GM18858 (cell line): ENCODE results near the gene SELP.
A peak's percentile ranks its signal among the peaks of the same experiment; 100 is the strongest.

Source experiments
- ATAC-seq: cut with Tn5 transposase; IDR thresholded peaks from one replicate; pipeline ENCODE4 v1.9.1; 2021; ENCODE audit not compliant: unreplicated experiment

Gene SELP

DNA sequence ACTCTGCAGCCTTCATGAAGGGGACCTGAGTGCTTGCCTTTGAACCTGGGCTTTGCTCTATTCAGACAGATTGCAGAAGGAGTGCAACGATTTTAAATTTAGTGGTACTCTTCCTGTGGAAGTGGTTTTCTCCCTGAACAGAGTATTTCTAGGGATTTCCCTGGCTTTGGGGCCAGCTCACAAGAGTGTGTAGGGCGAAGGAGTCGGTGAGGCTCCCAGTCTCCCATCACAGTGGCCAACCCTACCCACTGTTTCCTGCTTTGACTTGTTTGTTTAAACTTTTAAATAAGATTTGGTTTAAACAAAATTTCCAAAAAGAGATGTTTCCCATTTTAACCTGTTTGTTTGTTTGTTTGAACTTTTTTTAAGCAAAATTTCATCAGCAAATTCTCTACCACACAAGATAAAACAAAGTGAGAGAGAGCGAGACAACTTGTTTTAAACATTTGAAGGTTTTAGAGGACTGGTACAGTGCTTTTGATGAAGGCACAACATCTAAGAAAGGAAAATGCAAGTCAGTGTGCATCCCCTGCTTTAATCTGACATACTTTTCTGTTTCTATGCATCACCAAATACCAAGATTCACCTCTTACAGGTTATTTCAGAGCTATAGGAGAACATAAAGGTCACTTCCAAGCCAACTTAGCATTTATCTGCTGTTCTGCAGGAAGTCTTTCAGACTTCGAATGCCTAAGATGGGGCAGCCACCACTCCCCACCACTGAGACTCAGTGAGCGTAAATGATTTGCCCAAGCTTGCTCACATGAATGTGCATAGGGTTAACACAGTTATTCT, 6.6 kb downstream of the SELP start:
- no peak for ATAC-seq

DNA sequence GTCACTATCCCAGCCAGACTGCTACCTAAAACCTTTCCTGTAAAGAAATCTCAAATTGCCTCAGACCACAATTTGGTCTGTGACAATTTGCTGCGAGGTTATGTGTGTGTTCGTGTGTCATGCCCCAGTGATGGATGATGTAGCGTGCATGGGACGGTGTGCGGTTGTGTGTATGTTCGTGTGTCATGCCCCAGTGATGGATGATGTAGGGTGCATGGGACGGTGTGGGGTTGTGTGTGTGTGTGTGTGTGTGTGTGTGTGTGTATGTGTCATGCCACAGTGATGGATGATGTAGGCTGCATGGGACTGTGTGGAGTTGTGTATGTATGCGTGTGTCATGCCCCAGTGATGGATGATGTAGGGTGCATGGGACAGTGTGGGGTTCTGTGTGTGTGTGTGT, 9.4 kb downstream of the SELP start:
- ATAC-seq, result no peak

DNA sequence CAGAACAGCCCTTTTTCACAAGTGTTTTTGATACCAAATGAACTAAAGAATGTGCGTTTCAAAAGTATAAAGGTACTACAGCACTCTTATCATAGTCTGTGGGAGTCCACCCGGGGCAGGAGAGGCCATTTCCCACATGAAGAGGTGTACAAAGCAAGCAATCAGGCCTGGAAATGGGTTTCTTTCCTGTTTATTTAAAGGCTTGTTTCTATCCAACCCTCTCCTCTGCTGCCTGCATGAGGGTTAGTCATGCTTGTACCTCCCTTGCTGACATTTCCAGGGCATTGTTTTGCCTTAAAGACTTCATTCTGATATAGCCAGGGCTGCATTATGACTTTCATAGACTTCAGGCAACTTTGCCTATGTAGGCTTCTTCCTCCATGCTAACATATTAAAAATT, 11.6 kb downstream of the SELP start:
- no peak for ATAC-seq

DNA sequence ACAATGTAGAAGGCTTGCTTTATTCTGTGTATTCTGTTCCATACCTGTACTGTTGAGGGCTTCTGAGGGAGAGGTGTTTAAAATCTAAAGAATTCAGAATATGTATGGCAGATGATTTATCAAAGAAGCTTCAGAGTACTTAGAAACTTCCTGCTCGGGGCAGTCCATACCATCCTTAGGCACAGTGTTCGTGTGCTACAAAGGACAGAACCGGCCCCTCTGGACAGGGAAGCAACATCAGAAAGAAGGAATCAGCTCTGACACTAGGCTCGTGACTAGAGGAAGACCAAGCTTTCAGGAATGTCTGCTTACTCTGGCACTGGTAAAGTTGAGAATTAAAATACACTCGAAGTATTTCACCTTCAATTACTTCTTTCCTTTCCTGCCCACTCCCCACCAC, 14.1 kb downstream of the SELP start:
- ATAC-seq, result no peak

DNA sequence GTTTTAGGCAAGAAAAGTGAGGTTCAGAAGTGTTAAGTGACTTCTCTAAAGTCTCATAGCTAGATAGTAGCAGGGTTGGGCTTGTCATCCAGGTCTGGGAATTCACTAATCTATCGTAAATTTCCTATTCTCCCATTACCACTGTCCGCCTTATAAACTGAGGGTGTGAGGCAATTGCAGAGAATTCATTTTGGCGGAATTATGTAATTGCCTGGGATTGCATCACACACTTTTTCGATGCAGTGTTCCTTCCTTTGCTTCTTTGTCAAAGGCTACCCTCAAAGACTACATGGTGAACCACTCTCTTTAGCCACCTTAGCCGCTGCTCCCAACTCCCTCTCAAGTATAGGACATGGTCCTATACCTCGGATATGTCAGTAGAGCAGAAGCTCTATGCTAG, 19.1 kb downstream of the SELP start:
- no peak for ATAC-seq

DNA sequence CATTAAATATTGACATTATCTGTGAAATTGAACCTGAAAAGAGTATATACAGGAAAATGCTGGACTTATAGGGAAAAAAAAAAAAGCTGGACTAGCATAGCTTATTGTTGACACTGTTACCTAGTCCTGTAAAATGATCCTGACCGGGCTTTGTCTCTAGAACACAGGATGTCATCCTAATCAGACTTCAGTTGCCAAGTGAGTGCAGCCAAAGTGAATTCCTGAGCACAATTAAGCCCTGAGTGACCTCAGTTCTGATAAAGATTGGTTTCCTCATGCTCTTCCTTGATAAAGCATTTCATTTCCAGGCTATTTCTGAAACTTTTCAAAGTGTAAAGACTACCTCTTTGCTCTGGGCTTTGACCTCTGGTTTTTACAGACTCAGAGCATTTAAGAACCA, 19.8 kb downstream of the SELP start:
- ATAC-seq, result no peak

DNA sequence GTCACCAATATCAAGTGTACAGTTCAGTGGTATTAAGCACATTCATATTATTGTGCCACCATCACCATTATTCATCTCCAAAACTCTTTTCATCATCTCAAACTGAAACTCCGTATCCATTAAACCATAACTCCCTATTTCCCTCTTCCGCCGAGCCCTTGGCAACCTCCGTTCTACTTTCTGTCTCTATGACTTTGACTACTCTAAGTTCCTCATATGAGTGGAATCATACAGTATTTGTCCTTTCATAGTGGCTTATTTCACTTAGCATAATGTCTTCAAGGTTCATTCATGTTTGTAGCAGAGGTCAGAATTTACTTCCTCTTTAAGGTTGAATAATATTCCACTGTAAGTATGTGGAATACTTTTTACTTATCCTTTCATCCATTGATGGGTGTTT, 21.7 kb downstream of the SELP start:
- no peak for ATAC-seq

DNA sequence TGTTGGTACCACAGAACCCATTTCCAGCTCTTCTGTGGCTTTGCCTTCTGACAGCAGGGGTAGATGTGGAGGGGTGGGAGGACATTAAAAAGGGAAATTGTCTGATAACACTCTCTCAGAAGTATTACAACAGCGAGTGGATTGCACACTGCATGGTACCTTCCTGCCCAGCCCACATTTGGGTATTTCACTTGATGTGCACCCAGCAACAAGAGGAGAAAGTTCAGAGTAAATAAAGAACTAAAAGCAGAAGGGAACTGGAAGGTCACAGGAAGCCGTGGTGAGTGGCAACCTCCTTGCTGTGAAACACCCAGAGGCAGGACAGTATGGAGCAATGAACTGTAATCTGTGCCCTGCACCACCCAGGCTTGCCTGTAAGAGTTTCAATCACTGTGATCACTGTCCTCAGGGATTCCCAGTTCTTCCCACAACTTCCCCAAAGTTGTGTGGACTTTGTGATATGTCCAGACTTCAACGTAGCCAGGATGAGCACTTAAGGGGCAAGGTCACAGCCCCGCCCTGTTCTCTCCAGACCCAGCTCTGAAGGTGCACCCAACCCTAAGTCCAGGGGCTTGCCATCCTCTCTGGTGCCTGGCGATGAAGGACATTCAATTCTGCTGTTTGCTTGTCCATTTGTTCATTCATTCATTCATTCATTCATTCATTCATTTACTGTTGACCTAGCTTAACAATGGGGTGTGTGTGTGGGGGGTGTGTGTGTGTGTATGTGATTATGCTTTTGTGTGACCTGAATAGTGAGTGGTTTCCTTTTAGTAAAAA, 25.0 kb downstream of the SELP start:
- ATAC-seq, result peak; percentile 88

DNA sequence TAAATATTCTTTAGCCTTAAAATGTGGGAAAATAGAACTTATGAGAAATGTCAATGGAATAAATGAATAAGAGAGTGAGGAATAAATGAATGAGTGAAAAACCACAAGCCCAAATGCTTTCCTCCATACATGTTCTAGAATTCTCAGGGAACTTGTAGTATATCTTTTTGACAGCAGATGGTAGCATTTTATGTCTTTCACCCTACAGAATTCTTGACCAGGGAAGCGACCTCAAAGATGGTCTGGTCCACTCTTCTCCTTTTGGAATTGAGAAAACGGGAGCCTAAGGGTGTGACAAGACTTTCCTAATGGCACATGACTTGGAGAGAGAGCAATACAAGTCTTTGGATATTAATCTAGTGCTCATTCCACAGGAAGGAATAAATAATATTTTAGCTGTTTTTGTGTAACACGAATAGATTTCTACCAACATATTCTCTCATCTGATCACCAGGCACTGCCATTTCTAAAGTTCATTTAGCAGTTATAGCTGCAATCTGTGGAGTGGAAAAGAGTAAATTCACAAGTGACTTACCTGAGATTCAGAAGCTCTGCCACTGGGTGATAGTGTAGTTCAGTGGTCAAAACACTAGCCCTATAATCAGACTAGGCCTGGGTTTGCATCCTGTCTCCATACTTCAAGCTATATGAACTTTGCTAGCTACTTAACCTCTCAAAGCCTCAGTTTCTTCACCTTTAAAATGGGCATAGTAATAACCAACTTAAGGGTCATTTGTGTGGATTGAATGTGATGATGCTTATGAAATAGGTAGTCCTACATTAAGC, 28.6 kb downstream of the SELP start:
- ATAC-seq, result no peak

DNA sequence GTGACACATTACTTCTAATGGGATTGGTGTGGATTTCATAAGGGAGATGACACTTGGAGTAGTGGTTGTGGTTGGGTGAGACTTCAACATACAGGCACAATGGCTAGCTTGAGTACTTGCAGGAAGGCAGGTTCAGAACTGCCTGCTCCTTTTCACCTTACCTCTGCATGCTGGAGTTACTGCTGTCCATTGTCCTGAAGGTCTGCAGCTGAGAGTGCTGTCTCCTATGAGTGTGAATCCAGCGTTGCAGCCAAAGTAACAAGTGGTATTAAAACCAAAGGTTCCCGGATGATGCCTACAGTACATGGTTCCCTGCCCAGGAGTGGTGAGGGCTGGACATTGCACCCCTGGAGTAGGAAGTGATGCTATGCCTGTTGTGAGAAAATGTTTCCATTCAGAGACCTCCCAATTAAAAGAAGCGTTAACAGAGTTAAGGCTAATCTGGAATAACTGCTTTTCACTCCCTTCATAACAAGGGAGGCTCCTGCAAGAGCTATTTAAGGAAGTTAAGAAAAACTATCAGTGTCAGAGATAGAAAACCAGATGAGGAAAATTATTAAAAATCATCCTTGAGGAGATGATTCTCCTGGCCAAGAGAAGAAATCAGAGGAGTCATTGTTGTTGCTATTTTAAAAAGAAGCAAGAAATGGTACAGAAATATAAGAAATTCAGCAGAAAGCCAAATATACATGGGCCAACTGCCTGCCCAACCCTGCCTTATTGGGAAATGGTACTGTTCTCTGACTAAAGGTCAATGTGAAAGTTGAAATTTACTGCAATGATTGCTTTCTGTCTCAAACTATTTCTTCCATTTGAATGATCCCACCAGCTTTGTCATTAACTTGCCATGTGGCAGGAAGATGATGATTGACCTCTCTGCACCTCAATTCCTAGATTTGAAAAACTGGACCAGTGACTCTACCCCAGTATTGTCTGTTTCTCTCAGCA, 33.9 kb downstream of the SELP start:
- no peak for ATAC-seq

DNA sequence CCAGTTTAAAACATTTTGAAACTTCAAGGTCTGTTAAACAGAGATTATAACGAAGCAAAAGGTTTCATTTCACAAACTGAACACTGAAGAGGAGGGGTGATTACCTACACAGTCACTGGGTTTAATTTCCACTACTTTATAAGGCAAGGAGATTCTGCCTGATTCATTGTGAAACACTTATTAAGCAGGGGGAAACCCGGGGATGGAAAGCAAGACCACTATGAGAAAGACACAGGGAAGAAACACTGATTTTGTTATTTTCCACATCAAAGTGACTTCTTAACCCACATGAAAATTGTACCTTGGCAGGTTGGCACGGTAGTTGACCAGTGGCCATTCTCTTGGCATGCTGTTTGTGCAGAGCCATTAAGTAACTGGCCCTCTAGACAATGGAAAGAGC, 35.5 kb downstream of the SELP start:
- ATAC-seq, result peak; percentile 86

DNA sequence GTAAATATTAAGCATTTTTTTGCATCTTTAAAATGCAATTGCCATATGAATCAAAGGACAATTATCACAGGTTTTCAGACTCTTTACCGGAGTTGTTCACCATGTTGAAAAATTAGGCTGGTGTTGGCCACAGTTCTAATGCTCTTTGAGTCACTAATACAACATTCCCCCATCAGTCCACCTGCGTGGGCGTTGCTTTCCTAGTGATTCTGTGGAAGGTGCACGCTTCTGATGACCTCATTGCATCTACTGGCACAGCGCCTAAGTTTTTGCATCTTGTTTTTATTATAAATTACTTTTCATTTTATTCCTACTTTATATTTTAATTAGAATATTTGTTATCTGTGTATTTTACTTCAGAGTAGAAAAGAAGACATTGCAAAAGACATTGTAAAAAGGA, 39.0 kb downstream of the SELP start:
- no peak for ATAC-seq

DNA sequence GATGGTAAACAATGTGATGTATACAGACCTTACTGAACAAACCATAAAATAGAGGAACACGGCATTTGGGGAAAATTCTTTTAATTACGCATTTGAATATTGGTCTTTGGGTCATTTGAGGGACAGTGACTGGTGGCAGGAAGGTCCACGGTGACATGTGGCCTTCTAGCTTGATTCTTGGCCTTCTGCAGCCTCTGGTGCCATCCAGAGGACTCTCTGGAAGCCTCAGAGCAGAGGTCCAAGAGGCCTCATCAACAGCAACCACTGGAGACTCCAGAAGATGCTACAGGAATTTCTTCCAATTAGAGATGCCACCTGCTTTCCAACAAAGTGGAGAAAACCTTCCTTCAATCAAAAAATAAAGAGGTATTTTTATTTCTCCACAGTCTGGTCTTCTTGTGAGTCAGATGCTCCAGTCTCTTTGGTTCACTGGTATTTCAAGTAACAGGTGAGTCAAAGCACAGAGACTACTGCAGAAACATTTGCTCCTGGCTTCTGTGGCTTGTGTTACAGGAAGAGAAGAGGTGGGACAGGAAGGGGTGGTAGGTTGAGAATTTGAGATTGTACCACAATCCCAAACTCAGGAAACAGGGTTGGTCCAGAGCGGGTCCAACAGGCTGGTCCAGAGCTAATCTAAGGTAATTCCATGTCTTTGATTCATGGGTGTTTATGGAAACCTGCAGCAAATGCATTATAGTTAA, 41.0 kb downstream of the SELP start:
- no peak for ATAC-seq

DNA sequence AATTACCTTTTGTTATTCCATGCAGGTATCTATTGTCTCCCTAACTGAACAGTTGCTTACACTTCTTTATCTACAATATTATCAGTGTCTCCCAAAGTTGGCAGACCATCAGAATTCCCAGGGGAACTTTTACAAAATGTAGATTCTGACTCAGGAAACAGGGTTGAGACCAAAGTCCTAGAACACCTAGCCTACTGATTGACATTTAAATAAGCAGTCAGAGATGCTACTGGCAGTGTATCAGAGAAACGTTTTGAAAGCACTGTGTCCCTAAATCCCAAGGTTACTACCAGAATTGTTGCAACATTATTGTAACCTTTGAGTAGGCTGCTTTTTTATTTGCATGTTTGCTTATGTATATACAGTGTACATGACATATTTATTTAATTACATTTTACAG, 41.8 kb downstream of the SELP start:
- no peak for ATAC-seq

DNA sequence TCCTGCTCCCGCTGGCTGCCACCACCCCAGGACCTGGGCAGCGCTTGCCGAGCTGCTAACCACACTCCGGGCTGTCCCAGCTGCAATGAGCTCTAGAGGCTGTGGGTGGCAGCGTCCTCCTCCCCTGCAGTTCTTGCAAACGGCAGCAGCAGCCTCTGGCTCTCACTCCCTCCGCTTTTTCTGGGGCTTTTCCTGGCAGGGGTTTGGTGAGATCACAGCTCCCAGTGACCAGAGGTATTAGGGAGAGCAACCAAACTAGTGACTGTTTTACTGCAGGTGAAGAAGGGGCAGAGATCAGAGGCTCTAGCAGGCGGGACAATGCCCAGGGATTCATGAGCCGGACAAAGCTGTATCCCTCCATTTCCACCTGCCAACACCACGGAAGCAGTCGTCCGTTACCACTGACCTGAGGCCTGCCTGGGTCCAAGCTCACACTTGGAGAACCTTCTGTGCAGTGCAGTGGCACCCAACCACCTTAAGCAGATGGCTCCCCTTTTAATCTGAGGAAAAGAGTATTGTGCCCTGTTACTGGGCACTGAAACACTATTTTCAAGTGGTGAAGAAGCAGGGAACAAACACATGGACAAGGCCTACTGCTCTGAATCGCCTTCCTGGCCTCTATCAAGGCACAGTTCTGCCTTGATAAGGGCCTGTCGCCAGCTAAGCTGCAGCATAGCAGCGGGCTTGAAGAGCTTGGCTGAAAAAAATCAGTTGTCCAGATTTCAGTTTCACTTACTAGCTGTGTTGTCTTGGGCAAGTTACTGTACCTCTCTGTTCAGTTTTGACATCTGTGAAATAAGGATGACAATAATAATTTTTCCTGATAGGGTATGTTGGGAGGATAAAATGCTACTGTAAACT, 43.3 kb downstream of the SELP start, which contains the start of gene F5:
Gene F5, minus strand, starts transcription at position 87 of the 861 bp plus-strand sequence. CDS start 95 bp downstream, outside the sequence.
- ATAC-seq, result peak; percentile 93

DNA sequence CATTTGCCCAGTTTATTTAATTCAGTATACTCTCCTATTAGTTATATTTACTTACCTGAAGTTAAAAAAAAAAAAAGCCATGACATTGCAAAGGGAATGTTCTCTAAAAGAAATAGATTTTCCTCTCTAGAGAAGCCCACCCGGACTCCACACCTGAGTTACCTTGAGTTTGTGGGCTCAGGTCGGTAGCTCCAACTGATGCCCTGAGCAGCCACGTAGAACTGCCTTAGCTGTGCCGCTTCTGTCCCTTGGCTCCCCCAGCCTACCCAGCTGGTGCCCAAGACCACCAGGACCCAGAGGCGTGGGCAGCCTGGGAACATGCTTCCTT, 43.9 kb downstream of the SELP start:
- peak; percentile 14 for ATAC-seq

DNA sequence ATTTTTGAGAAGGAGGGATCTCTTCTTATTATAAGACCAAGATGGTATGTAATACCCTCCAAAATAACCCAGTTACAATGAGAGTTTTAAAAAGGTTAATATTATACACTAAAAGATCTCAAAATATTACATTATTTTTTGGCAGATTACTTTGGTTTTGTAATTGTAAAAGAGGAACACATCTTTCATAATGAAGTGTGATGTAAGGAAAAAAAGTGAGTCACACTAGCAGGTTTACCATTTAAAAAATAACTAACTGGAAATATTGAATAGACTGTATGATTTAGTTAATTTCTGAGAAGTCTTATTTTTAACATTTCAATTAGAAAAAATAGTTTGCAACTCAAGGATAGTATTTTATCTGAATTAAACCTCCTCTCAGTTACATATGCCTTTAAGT, 44.7 kb downstream of the SELP start:
- no peak for ATAC-seq

DNA sequence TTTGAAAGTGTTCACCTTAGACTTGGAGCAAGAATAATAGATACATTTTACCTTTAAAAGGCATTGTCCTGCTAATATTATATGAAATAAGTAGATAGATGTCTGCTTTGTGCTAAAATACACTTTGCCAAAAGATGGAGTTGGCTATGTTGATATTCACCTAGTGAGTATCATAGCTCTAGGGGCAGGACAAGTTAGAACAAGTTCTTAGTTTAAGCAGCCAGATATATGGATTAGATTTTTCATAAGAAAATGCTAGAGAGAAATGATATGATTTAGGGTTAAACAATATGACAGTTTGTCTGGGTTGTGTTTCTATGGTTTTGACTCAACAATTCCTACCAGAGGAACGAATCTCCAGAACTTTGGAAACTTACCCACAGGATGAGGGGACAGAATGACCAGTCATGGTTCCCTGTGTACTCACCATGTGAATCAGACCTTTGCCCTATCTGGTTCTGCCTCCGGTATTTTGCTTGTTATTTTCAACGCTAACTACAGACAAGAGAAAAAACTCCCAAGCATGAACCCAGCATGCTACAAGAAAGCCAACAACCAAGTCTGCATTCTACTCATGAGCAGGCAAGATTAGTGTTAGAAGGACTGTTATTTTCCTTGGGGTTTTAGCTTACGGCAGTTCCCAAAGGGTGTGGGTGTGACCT, 45.3 kb downstream of the SELP start:
- no peak for ATAC-seq
